ENCODE data around the gene PKP3. TPM values are rescaled to one million over a fixed set of nuclear protein-coding genes. Genes with fewer than 3 reads are reported as not detected.

The PKP3 gene
- total RNA-seq, 4 donors from 2014 or later, result 0.46 to 5.1 (median 1.5) TPM; not detected in 1

DNA sequence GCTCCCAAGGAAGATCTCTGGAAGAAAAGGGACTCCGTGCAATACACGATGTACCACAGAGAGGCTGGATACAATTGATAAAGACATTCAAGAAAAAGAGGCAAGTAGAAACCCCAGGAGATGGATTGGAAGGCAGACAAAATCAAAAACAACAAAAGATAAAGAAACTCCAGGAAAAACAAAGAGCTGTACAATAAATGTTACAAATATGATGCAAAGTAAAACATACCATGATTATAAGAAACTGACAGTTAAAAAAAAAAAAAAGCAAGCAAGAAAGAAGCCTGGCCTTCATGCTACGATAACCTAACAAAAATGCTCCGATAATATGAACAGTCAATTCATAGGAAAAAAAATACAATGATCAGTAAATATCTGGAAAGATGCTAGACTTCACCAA, 31.3 kb downstream of the PKP3 start:
- no peaks in the 10 kb centered on the region for H3K9me3 ChIP-seq
- intact Hi-C loops (cut with DNase I; ENCODE audit: low total_unique reads), result no loop called here
- TF ChIP-seq, protein P1, sequence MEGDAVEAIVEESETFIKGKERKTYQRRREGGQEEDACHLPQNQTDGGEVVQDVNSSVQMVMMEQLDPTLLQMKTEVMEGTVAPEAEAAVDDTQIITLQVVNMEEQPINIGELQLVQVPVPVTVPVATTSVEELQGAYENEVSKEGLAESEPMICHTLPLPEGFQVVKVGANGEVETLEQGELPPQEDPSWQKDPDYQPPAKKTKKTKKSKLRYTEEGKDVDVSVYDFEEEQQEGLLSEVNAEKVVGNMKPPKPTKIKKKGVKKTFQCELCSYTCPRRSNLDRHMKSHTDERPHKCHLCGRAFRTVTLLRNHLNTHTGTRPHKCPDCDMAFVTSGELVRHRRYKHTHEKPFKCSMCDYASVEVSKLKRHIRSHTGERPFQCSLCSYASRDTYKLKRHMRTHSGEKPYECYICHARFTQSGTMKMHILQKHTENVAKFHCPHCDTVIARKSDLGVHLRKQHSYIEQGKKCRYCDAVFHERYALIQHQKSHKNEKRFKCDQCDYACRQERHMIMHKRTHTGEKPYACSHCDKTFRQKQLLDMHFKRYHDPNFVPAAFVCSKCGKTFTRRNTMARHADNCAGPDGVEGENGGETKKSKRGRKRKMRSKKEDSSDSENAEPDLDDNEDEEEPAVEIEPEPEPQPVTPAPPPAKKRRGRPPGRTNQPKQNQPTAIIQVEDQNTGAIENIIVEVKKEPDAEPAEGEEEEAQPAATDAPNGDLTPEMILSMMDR (IDR thresholded peaks at IDR 0.05), result no peak
- TF ChIP-seq POLR2A (IDR thresholded peaks at IDR 0.05), result no peak
- H3K4me3 ChIP-seq, result no peak overlapping the region
- no peaks in the 10 kb centered on the region for H3K27me3 ChIP-seq
- H3K27ac ChIP-seq, result no peak overlapping the region
- H3K36me3 ChIP-seq, result no peaks in the 10 kb centered on the region
- no peaks in the 10 kb centered on the region for H3K4me1 ChIP-seq
- DNase-seq, result no peak

DNA sequence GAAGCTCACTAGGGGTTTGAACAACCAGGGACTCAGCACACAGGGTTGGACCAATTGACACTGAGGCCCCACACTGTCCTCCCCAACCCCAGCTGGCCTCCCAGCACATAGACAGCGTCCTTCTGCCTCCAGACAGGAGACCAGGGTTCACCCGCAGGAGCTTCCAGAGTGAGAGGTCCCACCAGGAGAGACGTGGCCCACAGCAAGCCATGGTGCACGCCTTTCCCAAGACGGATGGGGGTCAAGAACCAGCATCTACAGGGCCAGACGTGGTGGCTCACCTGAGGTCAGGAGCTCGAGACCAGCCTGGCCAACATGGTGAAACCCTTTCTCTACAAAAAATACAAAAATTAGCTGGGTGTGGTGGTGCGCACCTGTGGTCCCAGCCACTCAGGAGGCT, 32.8 kb downstream of the PKP3 start:
- no peak for TF ChIP-seq POLR2A (IDR thresholded peaks at IDR 0.05)
- intact Hi-C loops (cut with DNase I; ENCODE audit: low total_unique reads), result no loop called here
- no peak overlapping the region for H3K27ac ChIP-seq
- no peaks in the 10 kb centered on the region for H3K27me3 ChIP-seq
- no peaks in the 10 kb centered on the region for H3K9me3 ChIP-seq
- no peak overlapping the region for H3K4me3 ChIP-seq
- no peaks in the 10 kb centered on the region for H3K4me1 ChIP-seq
- no peak for DNase-seq
- no peaks in the 10 kb centered on the region for H3K36me3 ChIP-seq

DNA sequence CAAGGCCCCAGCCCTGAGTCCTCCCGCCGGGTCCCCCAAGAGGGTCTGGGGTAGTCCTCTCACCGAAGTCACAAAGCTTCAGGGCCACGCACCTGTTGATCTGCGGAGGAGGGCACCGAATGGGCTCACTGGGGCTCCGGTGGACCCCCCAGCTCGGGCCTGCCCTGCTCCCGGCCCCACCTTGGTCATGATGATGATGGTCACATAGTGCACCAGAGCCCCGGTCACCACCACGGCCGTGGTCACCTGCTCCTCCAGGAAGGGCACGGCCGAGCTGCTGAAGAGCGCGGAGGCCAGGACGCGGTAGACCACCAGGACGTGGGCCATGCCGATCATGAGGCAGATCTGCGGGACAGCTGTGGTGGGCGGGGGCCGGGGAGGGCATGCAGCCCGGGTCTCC, 34.3 kb downstream of the PKP3 start:
- no peak for DNase-seq
- Histone ChIP-seq H3K4me1 (no peaks in the 10 kb centered on the region), H3K27ac (no peak overlapping the region), H3K27me3 (no peaks in the 10 kb centered on the region), H3K36me3 (no peaks in the 10 kb centered on the region), H3K9me3 (no peaks in the 10 kb centered on the region), H3K4me3 (no peak overlapping the region)
- no peak for TF ChIP-seq POLR2A (IDR thresholded peaks at IDR 0.05)
- TF ChIP-seq, protein P1 (IDR thresholded peaks at IDR 0.05), result no peak
- intact Hi-C loops (cut with DNase I; ENCODE audit: low total_unique reads), result no loop called here

GRCh38 chr11:429391-429790, 35.4 kb downstream of the PKP3 start:
- no peak for TF ChIP-seq POLR2A (IDR thresholded peaks at IDR 0.05)
- TF ChIP-seq, protein P1 (IDR thresholded peaks at IDR 0.05), result no peak
- intact Hi-C loops (cut with DNase I; ENCODE audit: low total_unique reads), result no loop called here
- no peaks in the 10 kb centered on the region for H3K27me3 ChIP-seq
- H3K4me3 ChIP-seq, result no peak overlapping the region
- no peaks in the 10 kb centered on the region for H3K9me3 ChIP-seq
- H3K27ac ChIP-seq, result no peak overlapping the region
- DNase-seq, result no peak
- H3K36me3 ChIP-seq, result no peaks in the 10 kb centered on the region
- no peaks in the 10 kb centered on the region for H3K4me1 ChIP-seq

DNA sequence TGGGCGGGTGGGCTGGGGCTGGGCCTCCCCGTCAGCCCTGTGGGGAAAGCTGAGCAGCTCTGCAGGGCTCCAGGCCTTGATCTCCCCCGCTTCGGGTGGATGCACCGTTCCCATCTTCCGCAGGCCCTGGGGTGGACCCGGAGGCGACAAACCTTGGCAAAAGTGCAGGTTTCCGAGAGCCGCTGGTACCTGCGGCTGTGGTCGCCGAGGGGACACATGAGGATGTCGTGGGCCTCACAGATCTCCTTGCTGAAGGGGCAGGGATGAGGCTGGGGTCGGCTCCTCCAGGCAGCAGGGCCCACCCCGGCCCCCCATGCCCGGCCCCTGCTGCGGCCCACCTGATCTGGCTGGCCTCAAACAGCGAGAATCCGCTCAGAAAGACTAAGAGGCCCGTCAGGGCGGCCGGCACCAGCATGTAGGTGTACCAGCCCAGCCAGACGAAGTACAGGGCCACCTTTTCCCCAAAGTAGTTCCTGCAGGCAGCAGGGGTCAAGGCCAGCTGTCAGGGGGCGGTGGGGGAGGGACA, 36.0 kb downstream of the PKP3 start:
- Histone ChIP-seq H3K27me3 (no peaks in the 10 kb centered on the region), H3K36me3 (no peaks in the 10 kb centered on the region), H3K27ac (no peak overlapping the region), H3K4me1 (no peaks in the 10 kb centered on the region), H3K9me3 (no peaks in the 10 kb centered on the region), H3K4me3 (no peak overlapping the region)
- TF ChIP-seq, protein P1 (IDR thresholded peaks at IDR 0.05), result no peak
- TF ChIP-seq POLR2A (IDR thresholded peaks at IDR 0.05), result no peak
- intact Hi-C loops (cut with DNase I; ENCODE audit: low total_unique reads), result no loop called here
- DNase-seq, result no peak

DNA sequence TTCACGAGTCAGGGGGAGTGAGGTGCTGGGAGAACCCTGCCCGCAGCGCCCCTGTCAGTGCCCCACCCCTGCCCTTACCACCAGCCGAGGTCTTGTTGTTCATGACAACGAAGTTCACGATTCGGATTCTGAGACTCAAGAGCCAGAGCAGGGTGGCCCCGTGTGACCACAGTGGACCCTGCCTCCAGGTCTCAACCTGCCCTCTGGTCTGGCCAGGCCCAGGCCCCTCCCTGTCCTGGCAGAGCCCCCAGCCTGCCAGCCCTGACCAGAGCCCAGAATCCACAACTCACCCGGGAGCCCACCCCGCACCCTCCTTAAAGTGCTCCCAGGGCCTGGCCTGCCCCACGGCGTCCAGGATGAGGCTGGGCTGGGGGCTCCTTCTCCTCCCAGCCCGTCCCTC, 37.9 kb downstream of the PKP3 start:
- H3K4me3 ChIP-seq, result no peak overlapping the region
- intact Hi-C loops (cut with DNase I; ENCODE audit: low total_unique reads), result no loop called here
- no peak for DNase-seq
- no peak overlapping the region for H3K27ac ChIP-seq
- no peaks in the 10 kb centered on the region for H3K27me3 ChIP-seq
- no peaks in the 10 kb centered on the region for H3K36me3 ChIP-seq
- no peak for TF ChIP-seq POLR2A (IDR thresholded peaks at IDR 0.05)
- TF ChIP-seq, protein P1 (IDR thresholded peaks at IDR 0.05), result no peak
- no peaks in the 10 kb centered on the region for H3K4me1 ChIP-seq
- no peaks in the 10 kb centered on the region for H3K9me3 ChIP-seq
